GM21619 (cell line): Measurements from ENCODE around the gene SENP6.
"Not testable (repeated sequence)": the region's sequence is repeated elsewhere in the genome, so short reads cannot be mapped to it uniquely, and the experiment has no call there.

ENCODE experiments used
- ATAC-seq: cut with Tn5 transposase; IDR thresholded peaks from one replicate; pipeline ENCODE4 v1.9.1; 2021; ENCODE audit not compliant: unreplicated experiment

The SENP6 gene, protein sequence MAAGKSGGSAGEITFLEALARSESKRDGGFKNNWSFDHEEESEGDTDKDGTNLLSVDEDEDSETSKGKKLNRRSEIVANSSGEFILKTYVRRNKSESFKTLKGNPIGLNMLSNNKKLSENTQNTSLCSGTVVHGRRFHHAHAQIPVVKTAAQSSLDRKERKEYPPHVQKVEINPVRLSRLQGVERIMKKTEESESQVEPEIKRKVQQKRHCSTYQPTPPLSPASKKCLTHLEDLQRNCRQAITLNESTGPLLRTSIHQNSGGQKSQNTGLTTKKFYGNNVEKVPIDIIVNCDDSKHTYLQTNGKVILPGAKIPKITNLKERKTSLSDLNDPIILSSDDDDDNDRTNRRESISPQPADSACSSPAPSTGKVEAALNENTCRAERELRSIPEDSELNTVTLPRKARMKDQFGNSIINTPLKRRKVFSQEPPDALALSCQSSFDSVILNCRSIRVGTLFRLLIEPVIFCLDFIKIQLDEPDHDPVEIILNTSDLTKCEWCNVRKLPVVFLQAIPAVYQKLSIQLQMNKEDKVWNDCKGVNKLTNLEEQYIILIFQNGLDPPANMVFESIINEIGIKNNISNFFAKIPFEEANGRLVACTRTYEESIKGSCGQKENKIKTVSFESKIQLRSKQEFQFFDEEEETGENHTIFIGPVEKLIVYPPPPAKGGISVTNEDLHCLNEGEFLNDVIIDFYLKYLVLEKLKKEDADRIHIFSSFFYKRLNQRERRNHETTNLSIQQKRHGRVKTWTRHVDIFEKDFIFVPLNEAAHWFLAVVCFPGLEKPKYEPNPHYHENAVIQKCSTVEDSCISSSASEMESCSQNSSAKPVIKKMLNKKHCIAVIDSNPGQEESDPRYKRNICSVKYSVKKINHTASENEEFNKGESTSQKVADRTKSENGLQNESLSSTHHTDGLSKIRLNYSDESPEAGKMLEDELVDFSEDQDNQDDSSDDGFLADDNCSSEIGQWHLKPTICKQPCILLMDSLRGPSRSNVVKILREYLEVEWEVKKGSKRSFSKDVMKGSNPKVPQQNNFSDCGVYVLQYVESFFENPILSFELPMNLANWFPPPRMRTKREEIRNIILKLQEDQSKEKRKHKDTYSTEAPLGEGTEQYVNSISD

DNA sequence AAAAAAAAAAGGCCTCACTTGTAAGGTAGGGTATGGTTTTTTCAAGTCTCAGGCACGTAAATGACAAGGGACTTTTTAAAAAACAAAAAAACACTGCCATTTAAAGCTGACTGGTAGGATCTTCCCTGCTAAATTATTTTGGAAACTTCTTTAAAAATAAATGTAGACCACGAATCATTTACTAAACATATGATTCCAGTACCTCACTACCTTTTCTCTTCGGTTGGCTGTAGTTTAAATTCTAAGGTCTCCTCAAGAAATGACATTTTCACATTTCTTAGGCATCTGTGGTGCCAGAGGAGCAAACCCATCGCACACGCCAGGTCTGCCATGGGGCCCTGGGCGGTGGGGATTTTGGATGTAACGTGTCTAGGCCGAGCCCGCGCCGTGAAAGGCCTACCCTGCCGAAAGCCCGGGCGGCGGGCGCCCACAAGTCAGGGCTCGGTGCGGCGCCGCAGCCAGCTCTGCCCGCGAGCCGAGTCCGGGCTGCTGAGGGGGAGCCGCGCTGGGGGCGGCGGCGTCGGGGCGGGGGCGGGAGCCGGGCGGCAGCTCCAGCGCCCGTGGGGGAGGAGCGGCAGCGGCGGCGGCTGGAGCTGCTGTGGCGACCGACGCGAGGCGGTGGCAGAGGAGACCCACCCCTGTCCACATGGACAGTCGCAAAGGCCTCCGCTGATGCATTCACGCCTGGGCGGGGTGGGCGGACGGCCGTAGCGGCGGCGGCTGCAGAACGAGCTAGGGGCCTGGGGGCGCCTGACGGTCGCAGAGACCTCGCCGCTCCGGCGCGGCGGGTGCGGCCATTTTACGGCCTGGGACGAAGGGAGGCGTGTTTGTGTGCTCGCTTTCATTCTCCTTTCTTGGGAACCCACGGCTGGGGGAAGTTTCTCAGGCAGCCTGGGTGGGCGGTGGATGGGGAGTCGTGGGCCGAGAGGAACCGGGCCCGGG is at the start of gene SENP6:
SENP6 (plus strand) TSS at position 577 of the 942 bp plus-strand sequence. CDS start 645 bp downstream, outside the sequence.
- ATAC-seq = peak; percentile 62

DNA sequence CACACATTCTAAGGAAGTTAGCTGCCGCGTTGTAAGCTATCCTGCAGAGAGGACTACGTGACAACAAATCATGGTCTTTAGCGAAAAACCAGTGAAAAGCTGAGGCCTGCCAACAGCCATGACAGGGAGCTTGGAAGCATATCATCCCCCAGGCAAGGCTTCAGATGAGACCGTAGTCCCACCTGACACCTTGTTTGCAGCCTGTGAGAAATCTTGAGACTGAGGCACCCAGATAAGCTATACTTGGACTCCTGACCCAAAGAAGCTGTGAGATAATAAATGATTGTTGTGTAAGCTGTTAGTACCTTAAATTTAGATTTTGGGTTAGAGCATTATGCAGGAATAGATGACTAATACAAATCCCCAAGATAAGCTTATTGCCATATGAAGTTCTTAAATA is 45.4 kb upstream of the SENP6 start:
- no peak for ATAC-seq

DNA sequence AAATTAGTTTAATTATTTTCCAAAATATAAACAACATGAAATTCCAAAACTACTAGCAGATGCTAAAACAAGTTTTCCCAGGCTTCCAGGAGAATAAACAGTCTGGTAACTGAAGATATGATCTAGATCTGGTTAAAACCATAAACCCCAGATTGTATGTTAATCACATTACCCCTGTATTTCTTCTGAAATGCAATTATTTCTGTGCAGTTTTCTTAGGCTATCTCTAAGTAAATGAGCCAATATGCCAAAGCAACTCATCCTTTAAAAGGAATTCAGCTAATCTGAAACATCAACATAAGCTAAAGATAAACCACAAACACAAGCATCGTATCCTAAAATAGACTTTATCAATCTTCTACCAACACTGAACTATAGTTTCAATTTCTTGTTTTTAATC is 44.6 kb upstream of the SENP6 start:
- no peak for ATAC-seq

DNA sequence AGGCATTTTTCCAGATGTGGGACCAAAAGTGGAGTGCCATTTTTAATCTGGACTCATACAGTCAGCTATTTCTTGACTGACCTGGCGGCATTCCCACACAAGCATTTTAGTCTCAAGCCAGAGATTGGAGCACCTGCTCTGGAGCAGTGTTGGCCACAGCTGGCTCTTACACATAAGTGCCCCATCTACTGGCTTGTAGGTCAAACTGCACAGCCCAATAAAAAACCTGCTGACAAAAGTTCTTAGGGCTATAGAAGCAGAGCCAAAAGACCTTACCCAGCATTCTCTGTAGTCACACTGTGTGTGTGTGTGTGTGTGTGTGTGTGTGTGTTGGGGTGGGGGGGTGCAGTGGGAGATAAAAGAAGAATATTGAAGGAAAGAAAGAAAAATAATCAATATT is 38.6 kb upstream of the SENP6 start:
- ATAC-seq = no peak

DNA sequence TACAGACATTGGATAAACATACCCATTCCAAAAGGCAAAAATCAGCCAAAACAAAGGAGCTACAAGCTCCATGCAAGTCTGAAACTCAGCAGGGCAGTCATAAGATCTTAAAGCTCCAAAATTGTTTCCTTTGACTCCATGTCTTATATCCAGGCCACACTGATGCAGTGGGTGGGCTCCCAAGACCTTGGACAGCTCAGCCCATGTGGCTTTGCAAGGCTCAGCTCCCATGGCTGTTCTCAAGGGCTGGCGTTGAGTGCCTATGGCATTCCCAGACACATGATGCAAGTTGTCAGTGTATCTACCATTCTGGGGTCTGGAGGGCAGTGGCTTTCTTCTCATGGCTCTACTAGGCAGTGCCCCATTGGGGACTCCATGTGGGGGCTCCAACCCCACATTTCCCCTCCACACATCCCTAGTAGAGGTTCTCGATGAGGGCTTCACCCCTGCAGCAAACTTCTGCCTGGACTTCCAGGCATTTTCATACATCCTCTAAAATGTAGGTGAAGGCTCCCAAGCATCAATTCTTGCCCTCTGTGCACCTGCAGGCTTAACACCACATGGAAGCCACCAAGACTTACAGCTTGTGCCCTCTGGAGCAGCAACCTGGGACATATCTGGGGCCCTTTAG is 35.4 kb upstream of the SENP6 start:
- ATAC-seq = no peak

DNA sequence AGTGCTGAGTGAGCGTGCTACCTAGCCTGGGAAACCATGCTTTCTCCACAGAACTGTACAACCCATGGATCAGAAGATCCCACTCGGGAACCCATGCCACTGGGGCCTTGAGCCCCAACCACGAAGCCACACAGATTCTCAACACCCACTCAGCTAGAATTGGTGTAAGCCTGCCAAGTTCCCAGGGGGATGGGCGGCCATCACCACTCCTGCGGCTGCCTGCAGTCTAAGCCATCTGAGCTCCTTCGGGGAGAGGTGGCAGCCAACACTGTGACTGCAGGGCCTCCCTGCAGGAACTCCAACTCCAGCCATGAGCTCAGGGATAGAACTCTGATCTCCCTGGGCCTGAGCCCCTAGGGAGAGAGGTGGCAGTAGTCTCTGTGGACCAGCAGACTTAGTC is 33.6 kb upstream of the SENP6 start:
- no peak for ATAC-seq

DNA sequence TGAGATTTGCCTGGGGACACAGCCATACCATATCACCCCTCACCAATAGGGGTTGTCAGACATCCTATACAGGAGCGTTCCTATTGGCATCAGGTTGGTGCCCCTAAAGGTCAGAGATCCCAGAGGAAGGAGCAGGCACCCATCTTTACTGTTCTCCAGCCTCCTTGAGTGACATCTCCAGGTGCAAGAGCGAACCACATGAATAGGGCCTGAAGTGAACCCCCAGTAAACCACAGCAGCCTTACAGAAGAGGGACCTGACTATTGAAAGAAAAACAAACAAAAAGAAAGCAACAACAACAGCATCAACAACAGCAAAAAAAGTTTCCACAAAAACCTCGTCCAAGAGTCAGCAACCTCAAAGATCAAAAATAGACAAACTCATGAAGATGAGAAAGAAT is 32.7 kb upstream of the SENP6 start:
- no peak for ATAC-seq

DNA sequence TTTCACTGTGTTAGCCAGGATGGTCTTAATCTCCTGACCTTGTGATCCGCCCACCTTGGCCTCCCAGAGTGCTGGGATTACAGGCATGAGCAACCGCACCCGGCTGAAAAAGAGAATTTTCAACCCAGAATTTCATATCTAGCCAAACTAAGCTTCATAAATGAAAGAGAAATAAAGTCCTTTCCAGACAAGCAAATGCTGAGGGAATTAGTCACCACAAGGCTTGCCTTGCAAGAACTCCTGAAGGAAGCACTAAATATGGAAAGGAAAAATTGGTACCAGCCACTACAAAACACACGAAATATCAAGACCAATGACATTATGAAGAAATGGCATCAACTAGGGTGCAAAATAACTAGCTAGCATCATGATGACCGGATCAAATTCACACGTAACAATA is 31.0 kb upstream of the SENP6 start:
- ATAC-seq = not testable (repeated sequence)

DNA sequence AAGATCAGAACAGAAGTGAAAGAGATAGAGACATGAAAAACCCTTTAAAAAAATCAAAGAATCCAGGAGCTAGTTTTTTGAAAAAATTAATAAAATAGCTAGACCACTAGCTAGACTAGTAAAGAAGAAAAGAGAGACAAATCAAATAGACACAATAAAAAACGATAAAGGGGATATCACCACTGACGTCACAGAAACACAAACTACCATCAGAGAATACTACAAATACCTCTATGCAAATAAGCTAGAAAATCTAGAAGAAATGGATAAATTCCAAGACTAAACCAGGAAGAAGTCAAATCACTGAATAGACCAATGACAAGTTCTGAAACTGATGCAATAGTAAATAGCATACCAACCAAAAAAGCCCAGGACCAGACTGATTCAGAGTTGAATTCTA is 29.6 kb upstream of the SENP6 start:
- ATAC-seq = no peak

DNA sequence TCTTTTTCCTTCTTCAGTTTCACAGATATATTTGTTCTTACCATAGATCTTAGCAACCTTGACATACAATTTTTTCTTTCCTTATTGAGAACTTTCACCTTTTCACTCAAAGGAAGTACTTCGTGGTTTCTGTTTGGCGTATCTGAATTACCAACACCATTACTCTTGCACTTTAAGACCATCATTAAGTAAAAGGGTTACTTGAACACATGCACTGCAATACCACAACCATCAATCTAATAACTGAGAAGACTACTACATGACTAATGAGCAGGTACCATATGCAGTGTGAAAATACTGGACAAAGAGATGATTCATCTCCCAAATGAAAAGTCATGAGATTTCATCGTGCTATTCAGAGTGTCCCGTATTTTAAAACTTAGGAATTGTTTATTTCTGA is 21.7 kb upstream of the SENP6 start:
- peak; percentile 95 for ATAC-seq

DNA sequence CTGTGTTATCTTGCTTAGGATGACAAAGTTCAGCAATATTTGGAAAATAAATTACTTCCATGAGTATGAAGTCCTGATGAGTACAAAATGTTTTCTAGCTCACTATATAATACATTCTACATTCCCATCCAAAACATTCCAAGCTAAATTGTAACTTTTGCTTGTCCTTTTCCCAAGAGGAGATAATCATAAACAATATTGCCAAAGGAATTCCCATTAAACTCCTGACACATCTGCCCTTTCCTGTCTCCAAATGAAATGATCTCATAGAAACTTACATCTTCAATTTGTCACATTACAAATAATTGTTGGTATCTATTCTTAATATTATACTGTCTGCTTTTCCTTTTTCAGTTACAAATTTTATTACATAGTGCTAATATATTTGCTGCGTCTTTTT is 20.4 kb upstream of the SENP6 start:
- ATAC-seq = no peak

DNA sequence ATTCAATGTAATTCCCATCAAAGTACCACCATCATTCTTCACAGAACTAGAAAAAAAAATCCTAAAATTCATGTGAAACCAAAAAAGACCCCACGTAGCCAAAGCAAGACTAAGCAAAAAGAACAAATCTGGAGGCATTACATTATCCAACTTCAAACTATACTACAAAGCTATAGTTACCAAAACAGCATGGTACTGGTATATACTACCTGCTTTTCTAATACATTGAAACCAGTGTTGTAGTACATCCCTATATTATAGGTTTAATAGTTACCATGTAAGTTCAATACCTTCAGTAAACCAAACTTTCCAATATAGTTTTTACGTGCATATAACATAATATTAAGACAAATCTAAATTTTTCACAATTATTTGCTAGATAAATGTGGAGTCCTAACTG is 17.1 kb upstream of the SENP6 start:
- ATAC-seq = not testable (repeated sequence)

DNA sequence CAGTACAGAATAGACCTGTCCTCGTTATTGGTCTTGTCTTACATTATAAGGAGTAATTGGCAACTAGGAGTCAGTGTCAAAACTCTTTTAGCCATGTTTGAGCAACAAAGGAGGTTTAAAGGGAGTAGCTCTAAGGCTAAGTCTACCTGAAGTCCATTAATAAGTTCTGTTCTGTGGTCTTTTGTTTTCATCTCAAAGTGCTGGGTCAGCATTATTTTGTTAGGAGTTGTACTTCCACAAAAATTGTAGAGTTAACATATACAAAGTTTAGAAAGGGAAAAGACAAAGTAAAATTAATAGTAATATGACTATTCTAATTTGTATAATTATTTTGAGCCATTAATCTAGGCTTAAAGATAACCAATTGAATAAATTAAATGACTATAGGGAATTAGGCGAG is 12.7 kb upstream of the SENP6 start:
- no peak for ATAC-seq

DNA sequence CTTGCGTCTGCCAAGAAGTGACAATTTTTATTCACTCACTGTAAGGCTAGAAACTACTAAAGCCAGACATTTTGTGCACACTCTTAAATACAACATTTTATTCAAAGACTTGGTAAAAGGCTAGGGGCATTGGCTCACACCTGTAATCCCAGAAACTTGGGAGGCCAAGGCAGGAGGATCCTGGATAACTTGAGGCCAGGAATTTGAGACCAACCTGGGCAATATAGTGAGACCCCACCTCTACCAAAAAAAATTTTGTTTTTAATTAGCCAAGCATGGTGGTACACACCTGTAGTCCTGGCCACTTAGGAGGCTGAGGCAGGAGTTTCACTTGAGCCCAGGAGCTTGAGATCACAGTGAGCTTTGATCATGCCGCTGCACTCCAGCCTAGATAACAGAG is 11.3 kb upstream of the SENP6 start:
- ATAC-seq = no peak

DNA sequence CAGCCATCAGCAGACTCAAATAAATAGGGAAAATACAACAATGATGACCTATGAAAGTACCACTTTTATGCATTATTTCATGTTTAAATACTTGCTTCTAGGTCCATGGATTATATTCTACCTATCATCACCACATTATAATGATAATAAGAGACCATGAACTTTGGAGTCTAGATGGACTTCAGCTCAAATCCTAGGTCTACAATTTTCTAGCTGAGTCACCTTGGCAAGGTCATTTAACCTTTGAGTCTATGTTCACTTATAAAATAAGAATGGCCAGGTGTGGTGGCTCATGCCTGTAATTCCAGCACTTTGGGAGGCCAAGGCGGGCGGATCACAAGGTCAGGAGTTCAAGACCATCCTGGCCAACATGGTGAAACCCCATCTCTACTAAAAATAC is 5.3 kb upstream of the SENP6 start:
- ATAC-seq = not testable (repeated sequence)

DNA sequence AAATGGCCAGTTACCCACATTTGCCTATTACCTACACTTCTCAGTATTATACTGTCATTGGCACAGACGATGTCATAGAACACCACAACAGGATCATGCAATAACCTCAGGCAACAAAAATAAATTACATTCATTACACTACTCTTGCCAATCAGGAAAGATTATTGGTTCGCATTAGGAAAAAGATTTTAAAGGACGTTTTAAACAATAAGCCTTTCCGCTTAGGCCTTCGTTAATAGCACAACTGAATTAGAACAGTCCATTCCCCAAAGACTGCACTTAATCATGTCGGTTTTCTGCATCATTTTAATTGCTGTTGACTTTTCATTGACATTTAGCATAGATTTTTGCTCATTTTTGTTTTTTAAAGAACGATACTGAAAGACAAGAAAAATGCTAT is 912 bp upstream of the SENP6 start:
- ATAC-seq = no peak

DNA sequence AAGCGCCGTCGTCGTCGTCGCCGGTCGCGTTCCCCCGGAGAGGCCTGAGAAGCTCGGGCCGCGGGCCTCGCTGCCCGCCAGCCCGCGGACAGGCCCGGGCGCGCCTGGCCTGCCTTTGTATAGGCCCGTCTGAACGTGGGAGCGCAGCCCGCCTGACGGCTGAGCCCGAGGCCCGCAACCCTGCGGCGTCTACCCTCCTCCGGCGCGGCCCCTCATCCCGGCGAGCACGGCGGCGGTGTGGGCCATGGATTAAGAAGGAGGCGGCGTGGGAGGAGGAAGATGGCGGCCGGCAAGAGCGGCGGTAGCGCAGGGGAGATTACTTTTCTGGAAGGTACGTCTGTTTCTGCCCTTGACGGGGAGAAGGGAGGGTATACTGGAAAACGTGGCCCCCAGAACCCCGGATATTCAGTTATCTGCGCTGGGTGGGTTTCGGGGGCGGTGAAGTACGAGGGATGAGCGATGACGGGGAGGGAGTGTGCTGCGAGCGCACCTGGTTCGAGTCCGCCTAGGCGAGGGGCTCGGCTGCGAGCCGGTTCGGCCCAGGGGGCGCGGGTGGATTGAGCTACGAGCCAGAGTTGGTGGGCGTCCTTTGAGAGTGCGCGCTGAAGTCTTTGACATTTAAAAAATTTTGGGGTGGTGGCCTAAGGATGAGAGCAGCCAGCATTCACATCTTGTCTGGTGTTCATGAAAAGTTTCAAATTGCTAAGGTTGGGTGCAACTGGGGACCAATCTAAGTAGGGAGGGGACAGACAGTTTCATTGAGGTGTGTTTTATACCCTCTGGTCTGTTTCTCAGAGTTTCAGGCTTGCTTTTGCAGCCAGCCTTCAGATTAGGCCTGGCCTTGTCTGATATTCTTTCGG is 796 bp downstream of the SENP6 start:
- ATAC-seq = peak; percentile 34

DNA sequence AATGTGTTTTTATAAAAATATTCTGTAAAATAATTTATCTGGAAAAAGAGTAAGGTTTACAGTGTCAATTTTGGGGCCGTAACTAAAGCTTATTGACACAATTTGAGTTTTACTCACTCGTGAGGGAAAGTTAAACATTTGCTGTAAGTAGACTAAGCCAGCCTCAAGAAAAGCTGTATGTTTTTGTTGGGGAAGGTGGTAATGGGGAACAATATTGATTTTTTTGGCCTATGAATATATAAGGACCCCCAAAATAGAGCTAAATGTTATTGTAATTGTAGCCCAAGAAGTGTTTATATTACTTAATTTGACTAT is 1.4 kb downstream of the SENP6 start:
- ATAC-seq = no peak

DNA sequence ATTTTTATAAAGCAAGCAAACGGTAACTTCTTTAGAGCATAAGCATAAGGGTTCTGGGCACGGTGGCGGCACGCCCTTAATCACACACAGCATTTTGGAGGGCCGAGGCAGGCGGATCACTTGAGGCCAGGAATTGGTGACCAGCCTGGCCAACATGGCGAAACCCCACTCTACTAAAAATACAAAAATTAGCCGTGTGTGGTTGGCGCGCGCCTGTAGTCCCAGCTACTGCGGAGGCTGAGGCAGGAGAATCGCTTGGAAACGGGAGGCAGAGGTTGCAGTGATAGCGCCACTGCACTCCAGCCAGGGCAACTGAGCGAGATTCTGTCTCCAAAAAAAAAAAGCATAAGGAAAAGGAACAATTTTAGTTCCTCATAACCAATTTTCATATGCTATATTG is 2.6 kb downstream of the SENP6 start:
- no peak for ATAC-seq
